H9 (cell line): Measurements from ENCODE around the gene TRAF6. TPM values are rescaled to one million over a fixed set of nuclear protein-coding genes. Genes with fewer than 3 reads are reported as not detected.
A peak's percentile ranks its signal among the peaks of the same experiment; 100 is the strongest.

Source experiments
- DNase-seq: peaks from one replicate; pipeline ENCODE4 v3.0.0-alpha.2; 2017
- H2AFZ ChIP-seq: one replicate; pipeline ENCODE4 v1.6.1; 2013; ENCODE audit warnings: mild to moderate bottlenecking, low read length, control low read depth, moderate library complexity
- H2AK5ac ChIP-seq: 2 replicates; pipeline ENCODE4 v1.6.1; 2013; ENCODE audit warnings: low read length, control low read depth, mixed read lengths; ENCODE audit not compliant: insufficient read length
- H2BK120ac ChIP-seq: one replicate; pipeline ENCODE4 v1.6.1; 2013; ENCODE audit warnings: low read depth, mild to moderate bottlenecking, low read length, control low read depth, inconsistent platforms; ENCODE audit not compliant: poor library complexity, severe bottlenecking
- H2BK12ac ChIP-seq: 2 replicates; pipeline ENCODE4 v1.6.1; 2013; ENCODE audit warnings: low read length, control low read depth, mixed read lengths, low read depth; ENCODE audit not compliant: insufficient read length
- H2BK15ac ChIP-seq: 2 replicates; pipeline ENCODE4 v1.6.1; 2013; ENCODE audit warnings: low read depth, low read length, control low read depth
- H2BK20ac ChIP-seq: one replicate; pipeline ENCODE4 v1.6.1; 2013; ENCODE audit warnings: low read depth, mild to moderate bottlenecking, low read length, control low read depth, inconsistent platforms; ENCODE audit not compliant: poor library complexity, severe bottlenecking
- H2BK5ac ChIP-seq: 2 replicates; pipeline ENCODE4 v1.6.1; 2013; ENCODE audit warnings: low read length, control low read depth, mixed read lengths; ENCODE audit not compliant: insufficient read length
- H3K14ac ChIP-seq: 2 replicates; pipeline ENCODE4 v1.6.1; 2013; ENCODE audit warnings: low read length, control low read depth; ENCODE audit not compliant: insufficient read depth
- H3K18ac ChIP-seq: 2 replicates; pipeline ENCODE4 v1.6.1; 2013; ENCODE audit warnings: low read depth, mild to moderate bottlenecking, mixed read lengths, low read length, control low read depth; ENCODE audit not compliant: insufficient read length
- H3K23ac ChIP-seq: 2 replicates; pipeline ENCODE4 v1.6.1; 2013; ENCODE audit warnings: low read length, control low read depth, mixed read lengths, low read depth; ENCODE audit not compliant: insufficient read length
- H3K23me2 ChIP-seq: 2 replicates; pipeline ENCODE4 v1.6.1; 2013; ENCODE audit warnings: low read depth, mild to moderate bottlenecking, mixed read lengths, low read length, control low read depth; ENCODE audit not compliant: insufficient read length, poor library complexity, severe bottlenecking
- H3K27ac ChIP-seq: 2 replicates; pipeline ENCODE4 v1.5.1; 2013; ENCODE audit warnings: low read length, control low read depth, mixed read lengths, low read depth; ENCODE audit not compliant: insufficient read length
- H3K27me3 ChIP-seq: 2 replicates; pipeline ENCODE4 v1.6.1; 2013; ENCODE audit warnings: low read length, control low read depth, inconsistent platforms; ENCODE audit not compliant: insufficient read depth
- H3K4ac ChIP-seq: 2 replicates; pipeline ENCODE4 v1.6.1; 2013; ENCODE audit warnings: low read depth, mild to moderate bottlenecking, control low read depth, inconsistent platforms, low read length, moderate library complexity
- H3K4me1 ChIP-seq: 2 replicates; pipeline ENCODE4 v1.6.1; 2013; ENCODE audit warnings: low read length, control low read depth, inconsistent platforms; ENCODE audit not compliant: insufficient read depth
- H3K4me2 ChIP-seq: 2 replicates; pipeline ENCODE4 v1.6.1; 2013; ENCODE audit warnings: low read length, control low read depth, mixed read lengths; ENCODE audit not compliant: insufficient read length, insufficient read depth
- H3K56ac ChIP-seq: 2 replicates; pipeline ENCODE4 v1.6.1; 2013; ENCODE audit warnings: low read depth, mild to moderate bottlenecking, mixed read lengths, low read length, control low read depth; ENCODE audit not compliant: insufficient read length
- H3K79me1 ChIP-seq: 2 replicates; pipeline ENCODE4 v1.6.1; 2013; ENCODE audit warnings: low read depth, mild to moderate bottlenecking, moderate library complexity, low read length, control low read depth, inconsistent platforms; ENCODE audit not compliant: insufficient read depth, poor library complexity, severe bottlenecking
- H3K79me2 ChIP-seq: 2 replicates; pipeline ENCODE4 v1.6.1; 2013; ENCODE audit warnings: low read length, control low read depth, inconsistent platforms; ENCODE audit not compliant: insufficient read depth
- H3K9ac ChIP-seq: 2 replicates; pipeline ENCODE4 v1.6.1; 2013; ENCODE audit warnings: low read length, control low read depth, mixed read lengths; ENCODE audit not compliant: insufficient read length; ENCODE audit errors: extremely low read depth
- H3K9me3 ChIP-seq: one replicate; pipeline ENCODE4 v1.6.1; 2013; ENCODE audit warnings: low read depth, low read length, inconsistent platforms; ENCODE audit not compliant: control insufficient read depth
- H3T11ph ChIP-seq: one replicate; pipeline ENCODE4 v1.6.1; 2013; ENCODE audit warnings: mild to moderate bottlenecking, low read length, control low read depth, inconsistent platforms
- H4K20me1 ChIP-seq: one replicate; pipeline ENCODE4 v1.6.1; 2013; ENCODE audit not compliant: control insufficient read depth, insufficient read length, insufficient read depth
- H4K5ac ChIP-seq: 2 replicates; pipeline ENCODE4 v1.6.1; 2013; ENCODE audit warnings: low read depth, mild to moderate bottlenecking, mixed read lengths, low read length, control low read depth; ENCODE audit not compliant: insufficient read length
- H4K8ac ChIP-seq: replicated peaks from 2 replicates; pipeline ENCODE4 v1.6.1; 2013; ENCODE audit warnings: low read length, control low read depth, mixed read lengths, low read depth; ENCODE audit not compliant: insufficient read length
- H4K91ac ChIP-seq: 2 replicates; pipeline ENCODE4 v1.6.1; 2013; ENCODE audit warnings: low read depth, mild to moderate bottlenecking, moderate library complexity, mixed read lengths, low read length, control low read depth; ENCODE audit not compliant: insufficient read length
- H3K27ac Mint-ChIP-seq, 3 experiments: 2 replicates in 2 of 3; 3 replicates in 1 of 3; pipeline ENCODE4 v1.8.0; 2020 to 2021; ENCODE audit warnings: mixed read lengths in 3 of 3, mild to moderate bottlenecking in 1 of 3, moderate library complexity in 1 of 3
- H3K27me3 Mint-ChIP-seq: 2 replicates; pipeline ENCODE4 v1.8.0; 2021; ENCODE audit warnings: low read depth, mild to moderate bottlenecking, moderate library complexity, mixed read lengths
- H3K36me3 Mint-ChIP-seq, 3 experiments: 2 replicates in 2 of 3; 3 replicates in 1 of 3; pipeline ENCODE4 v1.8.0; 2020 to 2021; ENCODE audit warnings: low read depth in 3 of 3, mixed read lengths in 3 of 3; ENCODE audit not compliant: insufficient read depth in 1 of 3
- H3K4me1 Mint-ChIP-seq, 2 experiments: 2 replicates each; pipeline ENCODE4 v1.8.0; 2020; ENCODE audit warnings: mixed read lengths in 2 of 2
- H3K4me3 Mint-ChIP-seq, 2 experiments: 2 replicates in 1 of 2; 3 replicates in 1 of 2; pipeline ENCODE4 v1.8.0; 2020 to 2021; ENCODE audit warnings: mild to moderate bottlenecking in 2 of 2, mixed read lengths in 2 of 2, moderate library complexity in 1 of 2
- H3K9me3 Mint-ChIP-seq, 2 experiments: 2 replicates in 1 of 2; 3 replicates in 1 of 2; pipeline ENCODE4 v1.8.0; 2020; ENCODE audit warnings: mild to moderate bottlenecking in 2 of 2, mixed read lengths in 2 of 2, moderate library complexity in 1 of 2
- CTCF ChIP-seq: fragments of 200-600 bp; sonication (generic); conservative IDR thresholded peaks from 3 replicates; pipeline ENCODE4 v1.8.0; 2021; ENCODE audit warnings: antibody characterized with exemption, mild to moderate bottlenecking
- WGBS: extraction: QIAGEN DNeasy Blood & Tissue Kit; methylation state at CpG from one replicate; pipeline ENCODE4 v1.1.7; 2013; ENCODE audit warnings: missing lambda C conversion rate, low lambda C conversion rate, mixed read lengths; ENCODE audit not compliant: insufficient read length; ENCODE audit errors: extremely low coverage; 5-methylcytosine and 5-hydroxymethylcytosine counted together
- total RNA-seq: library from RNA; stranded (reverse); gene quantifications from 2 replicates; pipeline ENCODE4 v1.2.1, GENCODE V29; 2021

The TRAF6 gene
- total RNA-seq, 1 experiment from 2014 or later, result 9.9 TPM

DNA sequence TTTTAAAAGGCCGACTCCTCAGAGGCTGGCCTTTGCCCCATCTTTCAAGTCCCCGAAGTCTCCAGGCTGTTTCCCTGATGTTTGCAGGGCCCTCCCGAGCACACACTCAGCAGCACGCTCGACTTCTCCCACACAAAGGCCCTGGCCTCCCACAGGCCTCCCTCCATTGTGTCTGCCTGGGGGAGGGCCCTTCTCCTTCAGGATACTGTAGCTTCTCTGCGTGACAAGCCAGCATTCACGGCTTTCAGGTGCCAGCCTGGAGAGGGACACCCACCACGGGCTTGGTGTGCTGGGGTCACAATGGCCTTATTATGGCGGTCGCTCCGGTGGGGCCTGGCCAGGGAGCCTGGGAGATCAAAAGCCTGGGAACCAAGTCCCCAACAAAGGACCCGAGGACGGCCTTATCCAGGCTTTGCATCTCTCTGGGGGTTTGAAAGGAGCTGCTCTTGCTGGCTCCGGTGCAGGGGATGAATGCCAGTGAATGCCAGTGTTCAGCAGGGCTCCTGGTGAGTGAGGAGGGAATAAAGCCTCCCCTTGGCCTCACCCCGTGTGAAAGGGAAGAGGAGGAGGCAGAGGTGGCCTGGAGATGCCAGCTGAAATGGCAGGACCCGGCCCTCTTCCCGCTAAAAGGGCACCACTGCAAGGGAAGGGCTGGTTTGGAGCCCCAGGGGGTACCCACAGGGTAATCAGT lies 55.0 kb downstream of the TRAF6 start:
- Histone ChIP-seq H3K4ac (no peak overlapping the region), H3K79me1 (no peaks in the 10 kb centered on the region), H3T11ph (no peak overlapping the region), H3K79me2 (no peaks in the 10 kb centered on the region), H4K8ac (no peak overlapping the region), H4K5ac (no peak overlapping the region), H3K27me3 (no peaks in the 10 kb centered on the region), H2BK20ac (no peak overlapping the region), H2BK120ac (no peak overlapping the region), H3K14ac (peak overlapping the region; percentile 62; the same call in 1 of the 2 replicates), H3K9ac (no peak overlapping the region), H2AFZ (no peak overlapping the region), H3K23ac (no peak overlapping the region), H4K91ac (no peak overlapping the region), H3K23me2 (no peaks in the 10 kb centered on the region), H3K4me1 (no peaks in the 10 kb centered on the region; the same call in 1 of the 2 replicates), H3K4me2 (no peak overlapping the region), H2BK12ac (no peak overlapping the region), H3K9me3 (no peaks in the 10 kb centered on the region), H3K27ac (no peak overlapping the region), H3K56ac (no peak overlapping the region), H3K18ac (peak overlapping the region; percentile 59), H2BK5ac (no peak overlapping the region), H2AK5ac (no peak overlapping the region), H4K20me1 (no peaks in the 10 kb centered on the region), H2BK15ac (no peak overlapping the region)
- Mint-ChIP-seq H3K36me3 (peaks cover 0 to 3% (median 0%) of the 10 kb centered on the region in 3 experiments; a peak in 1 of 7 replicates), H3K27ac (peak overlapping the region in 2 of 3 experiments; percentile 83 to 97; a peak in 4 of 7 replicates), H3K4me1 (peaks cover 31 to 33% of the 10 kb centered on the region in 2 experiments), H3K27me3 (no peaks in the 10 kb centered on the region; the same call in 1 of the 2 replicates), H3K4me3 (peak overlapping the region in 1 of 2 experiments; percentile 33; a peak in 1 of 5 replicates), H3K9me3 (no peaks in the 10 kb centered on the region)
- WGBS, result no CpG with 5 or more reads among the region's 17 CpGs
- DNase-seq, result no peak
- TF ChIP-seq CTCF, result no peak
